EL (cell line): ENCODE data around the gene STAC.
A peak's percentile ranks its signal among the peaks of the same experiment; 100 is the strongest.
"Not testable (repeated sequence)": the region's sequence is repeated elsewhere in the genome, so short reads cannot be mapped to it uniquely, and the experiment has no call there.

Experiments
- DNase-seq: peaks from one replicate; pipeline ENCODE4 v3.0.0-alpha.2; 2016

The STAC gene

DNA sequence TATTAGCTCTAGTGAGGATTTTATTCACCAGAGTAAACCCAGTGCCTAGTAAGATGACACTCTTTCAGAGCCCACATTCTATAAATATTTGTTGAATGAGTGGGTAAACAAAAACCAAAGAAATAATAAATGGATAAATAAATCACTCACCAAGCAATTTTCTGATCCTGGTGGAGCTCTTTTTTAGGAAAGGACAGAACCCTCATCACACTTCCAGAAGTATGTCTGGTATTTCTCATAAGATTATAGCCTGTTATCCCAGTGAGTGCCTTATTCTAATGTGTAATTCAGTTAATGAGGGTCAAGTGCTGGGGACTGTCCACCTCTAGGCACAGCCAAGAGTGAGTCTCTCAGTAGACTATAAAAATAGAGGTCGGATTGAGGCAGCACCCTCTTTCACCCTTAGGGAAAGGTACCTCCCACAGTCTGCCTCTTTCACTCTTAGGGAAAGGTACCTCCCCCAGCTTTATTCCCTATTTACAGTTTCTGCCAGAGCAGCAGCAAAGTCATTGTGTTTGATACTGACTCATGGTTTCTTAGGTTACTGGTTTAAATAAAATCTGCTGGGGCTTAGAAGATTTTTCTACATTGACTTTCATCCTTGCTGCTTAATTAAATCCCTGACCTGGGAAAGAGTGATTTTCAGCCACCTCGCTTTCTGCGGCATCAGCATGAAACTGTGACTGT lies 145.0 kb downstream of the STAC start:
- DNase-seq, result peak; percentile 58

DNA sequence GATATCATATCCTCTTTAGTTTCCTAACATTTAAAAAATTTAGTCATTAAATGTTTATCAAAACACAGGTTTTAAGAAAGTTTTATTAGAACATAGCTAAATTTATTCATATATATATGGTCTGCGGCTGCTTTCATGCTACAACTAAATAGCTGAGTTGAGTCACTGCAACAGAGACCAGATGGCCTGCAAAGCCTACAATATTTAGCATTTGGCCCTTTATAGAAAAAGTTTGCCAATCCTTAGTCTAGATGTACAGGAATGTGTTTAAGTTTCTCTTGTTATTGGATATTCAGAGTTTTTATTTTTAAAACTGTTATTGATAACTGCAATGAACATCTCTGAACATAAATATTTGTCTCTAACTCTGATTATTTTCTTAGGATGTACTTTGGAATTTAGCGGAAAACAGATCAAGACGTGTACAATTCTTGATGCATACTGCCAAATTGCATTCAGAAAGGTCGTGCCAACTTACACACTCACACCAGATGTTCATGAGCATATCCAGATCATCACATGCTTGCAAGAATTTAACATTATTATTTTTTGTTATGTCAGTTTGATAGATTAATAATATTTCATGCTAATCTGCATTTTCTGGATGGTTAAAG lies 157.9 kb downstream of the STAC start:
- no peak for DNase-seq

DNA sequence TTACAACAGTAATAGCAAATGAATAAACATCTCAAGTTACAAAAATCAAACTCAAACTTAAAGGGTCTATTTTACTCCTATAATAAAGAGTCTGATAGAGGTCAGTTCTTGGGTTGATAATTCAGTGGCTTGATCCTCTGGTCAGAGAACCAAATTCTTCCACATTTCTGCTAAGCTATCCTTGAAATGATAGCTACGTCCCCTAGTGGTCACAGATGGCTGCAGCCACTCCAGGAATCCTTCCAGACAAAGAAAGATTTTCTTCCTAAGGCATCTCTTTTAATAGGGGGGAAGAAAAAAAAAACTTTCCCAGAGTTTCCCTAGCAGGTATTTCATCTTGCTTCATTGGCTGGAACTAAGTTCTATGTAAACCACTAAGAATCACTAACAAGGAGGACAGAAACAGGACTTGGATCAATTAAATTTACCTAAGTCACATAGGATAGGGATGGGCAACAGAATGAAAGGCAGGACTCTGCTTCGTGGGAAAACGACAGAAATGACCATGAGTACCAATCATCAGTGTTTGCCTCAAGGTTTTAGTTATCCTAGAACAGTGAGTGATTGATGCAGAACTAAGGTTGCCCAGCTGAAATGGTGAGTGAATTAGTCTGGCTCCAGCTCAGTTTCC lies 160.7 kb downstream of the STAC start:
- peak; percentile 40 for DNase-seq

DNA sequence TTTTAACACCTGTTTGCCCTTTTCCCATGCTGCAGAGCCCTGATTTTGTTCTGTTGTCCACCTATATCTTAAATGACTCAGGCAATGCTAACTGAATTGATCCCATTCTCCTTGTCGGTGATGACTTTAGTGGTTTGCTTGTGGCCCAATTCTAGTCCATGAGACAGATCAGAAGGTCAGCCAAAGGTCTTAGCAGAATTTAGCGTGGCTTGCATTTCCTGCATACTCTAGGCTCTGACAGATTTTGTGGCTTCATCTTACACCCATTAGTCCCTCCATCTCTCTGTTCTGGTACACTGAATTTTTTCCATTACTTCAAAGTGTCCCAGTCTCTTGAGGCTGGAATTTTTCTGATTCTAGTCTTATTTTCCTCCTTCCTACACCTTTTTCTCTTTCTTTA lies 161.9 kb downstream of the STAC start:
- DNase-seq, result peak; percentile 21

DNA sequence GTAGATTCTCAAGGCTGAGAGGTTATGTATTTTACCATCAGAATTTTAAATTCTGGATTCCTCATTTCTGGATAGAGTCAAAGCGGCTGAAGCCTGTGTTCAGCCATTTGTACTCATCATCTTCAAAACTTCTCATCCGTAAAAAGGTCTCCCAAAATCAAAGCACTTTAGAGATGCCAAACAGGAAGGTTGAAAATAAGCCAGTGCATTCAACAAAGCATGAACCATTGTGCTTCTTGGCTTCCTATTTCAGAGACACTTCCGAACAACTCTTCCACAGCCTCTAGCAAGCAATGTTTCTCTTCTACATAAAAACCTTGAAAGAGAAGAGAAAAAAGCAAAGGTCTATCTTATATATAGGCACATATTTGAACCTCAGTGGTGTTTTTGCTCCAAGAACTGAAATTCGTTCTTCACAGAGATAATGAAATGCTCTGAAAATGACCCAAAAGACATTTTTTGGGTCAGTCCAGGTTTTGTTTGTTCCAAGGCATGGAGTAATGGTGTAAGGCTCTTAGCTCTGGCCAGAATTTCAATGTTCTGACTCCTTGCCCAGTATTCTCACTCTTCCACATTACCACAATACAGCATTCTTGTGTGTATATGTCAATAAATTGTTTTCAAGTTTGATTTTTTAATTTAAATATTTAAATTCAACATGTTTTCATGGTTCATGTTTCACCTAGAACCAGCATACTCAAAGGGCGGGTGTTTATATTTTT lies 163.1 kb downstream of the STAC start:
- DNase-seq, result no peak

DNA sequence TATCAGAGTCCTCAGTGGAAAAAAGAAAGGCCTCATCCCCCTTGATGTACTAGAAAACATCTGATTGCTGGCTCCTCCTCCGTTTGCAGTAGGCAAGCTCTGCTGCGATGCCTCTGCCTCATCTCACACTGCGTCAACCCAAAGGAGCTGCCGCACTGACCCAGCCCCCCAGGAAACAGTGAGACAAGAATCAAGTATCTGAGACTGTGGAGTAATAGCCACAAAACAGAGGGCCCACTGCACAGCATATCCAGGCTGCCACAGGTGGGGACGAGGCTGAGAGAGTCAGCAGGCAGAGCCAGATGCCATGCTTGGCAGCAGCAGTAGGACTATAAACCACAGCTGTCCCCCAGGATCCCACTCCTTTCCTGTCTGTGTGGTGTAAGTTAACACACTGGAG lies 165.9 kb downstream of the STAC start:
- no peak for DNase-seq

DNA sequence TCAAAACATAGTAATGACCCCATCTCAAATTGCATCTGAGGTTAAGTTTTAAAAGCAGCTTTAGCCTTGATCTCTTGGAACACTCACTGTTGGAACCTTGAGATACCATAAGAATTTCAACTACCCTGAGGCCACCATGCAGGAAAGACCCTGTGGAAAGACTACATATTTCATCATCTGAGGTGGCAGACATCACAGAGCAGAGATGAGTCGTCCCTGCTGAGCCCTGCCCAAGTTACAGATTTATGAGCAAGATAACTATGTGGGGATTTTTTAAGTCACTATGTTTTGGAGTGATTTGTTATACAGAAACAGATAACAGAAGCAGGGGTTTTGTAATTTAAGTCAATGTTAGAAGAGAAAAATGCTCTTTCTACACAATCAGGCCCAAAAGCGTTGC lies 168.4 kb downstream of the STAC start:
- DNase-seq, result peak; percentile 35

DNA sequence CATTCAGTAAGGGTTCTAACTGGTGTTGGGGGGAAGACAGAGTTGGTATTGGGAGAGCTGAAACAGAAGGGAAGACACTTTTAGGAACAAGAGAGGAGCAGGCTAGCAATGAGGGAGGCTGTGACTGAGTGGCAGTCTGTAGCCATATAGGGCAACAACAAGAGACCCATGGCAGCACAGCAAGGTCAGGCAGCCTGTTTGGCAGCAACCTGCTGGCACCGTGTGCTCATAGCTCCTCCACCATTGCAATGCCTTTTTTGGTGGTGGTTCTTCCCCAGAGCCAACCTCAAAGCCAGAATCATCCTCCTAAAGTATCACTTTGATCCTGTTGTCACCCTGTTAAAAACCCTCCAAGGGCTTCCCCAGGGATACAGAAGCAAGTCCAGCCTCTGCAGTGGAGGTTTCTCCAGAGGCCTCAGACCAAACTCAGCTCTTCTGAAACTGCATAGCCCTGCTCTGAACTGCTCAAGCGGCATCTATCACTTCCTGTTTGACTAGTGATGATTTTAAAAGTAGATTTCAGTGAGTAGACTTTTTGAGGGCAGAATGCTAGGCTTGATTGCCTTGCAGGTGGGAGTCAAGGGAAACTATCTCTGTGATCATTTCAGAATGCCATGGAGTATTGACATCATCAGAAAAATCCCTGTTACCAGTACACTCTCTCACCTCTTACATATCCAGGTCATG lies 176.9 kb downstream of the STAC start:
- no peak for DNase-seq

DNA sequence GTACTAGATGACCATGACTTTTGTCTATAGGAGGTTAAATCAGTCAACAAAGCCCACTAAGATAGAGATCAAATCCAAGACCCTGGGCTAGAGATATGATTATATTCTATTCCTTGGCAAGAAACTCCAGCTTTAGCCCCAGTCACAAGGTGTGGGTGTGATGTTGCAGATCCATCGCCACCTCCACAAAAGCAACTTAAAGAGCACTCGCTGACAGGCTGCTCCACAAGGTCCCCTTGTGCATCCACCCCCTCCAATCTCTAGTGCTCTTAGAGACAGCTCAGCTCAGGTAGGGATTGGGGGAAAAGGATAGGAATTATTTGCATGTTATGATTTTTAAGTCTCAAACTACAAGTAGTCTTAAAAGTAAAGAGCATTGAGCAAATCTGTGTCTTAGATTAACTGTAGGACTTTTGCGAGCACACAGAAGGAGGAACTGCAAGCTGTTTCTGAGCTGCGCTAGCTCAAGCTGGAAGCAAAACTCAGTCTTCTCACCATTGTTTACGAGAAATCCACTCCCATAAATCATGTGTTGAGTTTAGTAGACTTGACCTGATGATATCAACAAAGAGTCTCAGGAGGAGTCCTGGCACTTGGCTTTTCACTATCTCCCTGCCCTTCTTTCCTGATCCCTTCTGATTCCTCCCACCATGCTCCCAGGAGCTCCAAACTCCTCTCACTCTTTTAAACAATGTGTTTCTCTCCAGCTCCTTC lies 177.6 kb downstream of the STAC start:
- DNase-seq, result no peak

DNA sequence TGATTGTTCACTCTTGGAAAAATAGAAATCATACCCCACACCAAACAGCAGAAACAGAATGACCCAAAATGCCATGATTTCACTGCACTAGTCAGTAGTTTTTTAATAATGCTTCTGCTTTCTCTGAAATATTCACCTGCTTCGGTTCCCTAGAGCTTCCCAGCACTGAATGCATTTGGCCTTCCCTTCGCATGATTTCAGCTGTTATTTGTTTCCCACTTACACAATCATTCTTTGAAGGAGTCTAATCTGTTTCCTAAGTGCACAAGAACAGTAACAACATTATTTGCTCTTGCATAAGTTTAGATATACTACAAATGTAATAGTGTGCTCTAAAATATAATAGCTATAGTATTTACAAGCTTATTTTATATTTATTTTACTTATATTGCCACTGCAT lies 178.7 kb downstream of the STAC start:
- no peak for DNase-seq

DNA sequence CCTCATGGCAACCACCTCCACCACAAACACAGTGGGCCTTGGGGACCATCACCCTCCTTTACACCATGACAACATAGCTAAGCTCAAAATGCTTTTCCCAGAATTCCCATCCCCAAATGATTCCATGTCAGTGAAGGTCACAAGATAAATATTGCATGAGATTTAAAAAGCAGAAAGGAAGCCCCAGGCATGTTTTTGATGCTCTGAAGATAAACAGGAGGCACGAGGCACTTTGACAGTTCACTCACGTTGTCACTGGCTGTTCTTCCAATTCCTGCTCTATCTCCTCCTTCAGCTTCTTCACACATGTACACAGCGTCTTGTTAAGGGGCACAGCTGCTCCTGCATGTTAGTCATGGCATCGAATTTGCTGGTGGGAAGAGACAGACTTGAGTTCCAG lies 180.4 kb downstream of the STAC start:
- DNase-seq, result no peak

DNA sequence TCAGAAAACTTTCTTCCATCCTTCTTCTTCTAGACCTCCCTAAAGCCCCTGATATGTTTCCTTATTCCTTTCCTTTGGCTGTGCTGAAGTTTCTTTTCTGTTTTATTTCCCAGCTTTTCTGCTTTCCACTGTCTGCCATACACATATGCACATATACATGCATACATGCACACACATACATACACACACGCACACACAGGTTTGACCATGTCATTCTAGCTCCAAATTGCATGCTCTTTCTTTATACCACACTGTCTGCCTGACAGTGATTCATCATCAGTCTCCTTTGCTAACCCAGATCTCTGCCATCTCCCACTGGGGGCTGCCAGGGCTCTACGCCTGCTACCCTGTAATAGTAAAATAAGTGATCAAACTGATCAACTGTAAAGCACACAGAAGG lies 181.3 kb downstream of the STAC start:
- DNase-seq, result no peak

DNA sequence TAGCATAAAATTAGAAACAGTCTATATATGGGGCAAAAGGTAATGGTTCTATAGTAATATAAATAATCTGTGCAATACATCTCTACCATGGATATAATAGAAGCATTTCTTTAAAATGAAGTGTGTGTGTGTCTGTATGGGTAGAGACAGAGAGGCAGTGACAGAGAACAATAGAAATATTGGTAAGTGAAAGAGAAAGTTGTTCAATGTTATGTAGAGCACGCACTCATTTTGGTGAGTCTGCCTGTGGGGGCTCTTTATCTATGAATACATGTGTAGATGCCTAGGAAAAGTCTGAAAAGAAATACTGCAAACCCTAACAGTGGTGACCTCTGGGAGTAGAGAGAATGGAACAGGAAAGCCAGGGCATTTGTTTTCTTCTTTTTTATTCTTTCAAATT lies 182.6 kb downstream of the STAC start:
- DNase-seq, result no peak

DNA sequence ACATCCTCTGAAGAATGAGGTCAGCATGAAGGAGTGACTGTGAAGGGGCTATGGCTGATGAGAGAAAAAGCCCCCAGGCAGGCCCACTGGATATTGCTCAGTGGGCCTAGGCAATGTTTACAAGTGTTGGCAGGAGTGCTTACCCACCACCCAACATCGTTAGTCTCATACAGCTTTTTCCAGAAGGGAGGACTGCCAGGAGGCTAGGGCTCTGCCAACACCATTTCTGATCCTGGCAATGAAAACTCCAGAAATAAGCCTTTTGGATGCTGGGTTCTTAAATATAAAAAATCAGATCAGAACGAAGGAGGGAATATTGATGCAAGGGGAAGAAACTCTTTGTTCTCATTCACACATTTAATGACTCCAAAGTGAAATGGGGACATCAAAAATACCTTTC lies 194.9 kb downstream of the STAC start:
- DNase-seq, result no peak

DNA sequence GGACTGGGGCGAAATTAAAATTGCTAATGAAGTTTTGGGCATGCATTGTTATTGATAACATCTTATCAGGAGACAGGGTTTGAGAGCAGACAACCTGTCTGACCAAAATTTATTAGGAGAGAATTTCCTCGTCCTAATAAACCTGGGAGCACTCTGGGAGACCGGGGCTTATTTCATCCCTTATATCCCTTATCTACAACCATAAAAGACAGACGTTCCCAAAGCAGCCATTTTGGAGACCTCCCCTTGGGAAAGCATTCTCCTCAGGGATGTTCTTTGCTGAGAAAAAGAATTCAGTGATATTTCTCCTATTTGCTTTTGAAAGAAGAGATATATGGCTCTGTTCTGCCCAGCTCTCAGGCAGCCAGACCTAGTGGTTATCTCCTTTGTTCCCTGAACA lies 198.1 kb downstream of the STAC start:
- DNase-seq, result not testable (repeated sequence)

DNA sequence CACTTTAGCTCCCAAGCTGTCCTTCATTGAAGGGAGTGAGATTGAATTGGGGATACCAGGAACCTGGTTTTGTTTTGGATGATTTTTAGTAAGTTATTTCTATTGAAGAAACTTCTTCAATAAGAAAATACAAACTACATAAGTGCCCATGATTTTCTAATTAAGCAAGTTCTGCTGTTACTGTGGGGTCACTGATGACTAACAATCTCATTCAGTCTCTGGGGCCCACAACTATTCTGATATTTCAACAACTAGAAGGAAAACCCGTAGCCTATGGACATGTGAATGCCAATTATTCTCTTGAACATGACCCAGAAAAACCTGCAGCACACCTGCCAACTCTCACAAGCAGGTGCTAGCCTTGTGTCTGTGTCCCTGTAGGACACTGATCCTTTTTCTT lies 199.4 kb downstream of the STAC start:
- no peak for DNase-seq

DNA sequence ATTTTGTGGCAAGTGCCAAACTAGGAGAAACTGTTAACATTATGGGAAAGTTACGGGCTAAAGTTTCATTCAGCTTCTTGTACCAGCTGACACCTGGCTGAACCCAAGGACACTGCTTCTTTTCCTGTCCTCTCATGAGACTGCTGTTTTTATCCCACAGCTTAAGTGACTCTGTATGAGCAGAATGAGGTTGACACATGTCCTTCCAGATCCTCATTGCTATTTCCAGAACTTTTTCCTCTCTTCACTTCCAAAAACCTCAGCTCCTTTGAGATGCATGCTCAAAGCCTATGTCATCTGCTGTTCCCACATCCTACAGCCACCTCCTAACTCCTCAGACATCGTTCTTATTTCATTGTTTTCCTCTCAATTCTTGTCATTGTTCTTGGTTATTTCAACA lies 200.4 kb downstream of the STAC start:
- DNase-seq, result no peak

DNA sequence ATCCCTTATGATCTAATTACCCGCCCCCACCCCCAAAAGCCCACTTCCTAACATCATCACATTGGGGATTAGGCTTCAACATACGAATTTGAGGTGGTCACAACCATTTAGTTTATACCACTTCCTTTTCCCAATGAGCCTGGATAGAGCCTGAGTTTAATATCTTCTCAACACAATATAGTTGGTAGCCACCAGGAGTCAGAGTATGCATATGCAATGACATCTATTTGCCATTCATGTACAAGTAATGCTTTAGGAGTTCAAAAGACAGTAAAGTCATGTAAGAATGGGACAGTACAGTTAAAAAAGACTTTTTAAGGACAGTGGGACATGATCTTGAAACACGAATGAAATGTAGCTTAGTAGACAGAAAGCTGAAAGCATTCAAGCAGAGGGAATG lies 211.7 kb downstream of the STAC start:
- DNase-seq, result peak; percentile 25

DNA sequence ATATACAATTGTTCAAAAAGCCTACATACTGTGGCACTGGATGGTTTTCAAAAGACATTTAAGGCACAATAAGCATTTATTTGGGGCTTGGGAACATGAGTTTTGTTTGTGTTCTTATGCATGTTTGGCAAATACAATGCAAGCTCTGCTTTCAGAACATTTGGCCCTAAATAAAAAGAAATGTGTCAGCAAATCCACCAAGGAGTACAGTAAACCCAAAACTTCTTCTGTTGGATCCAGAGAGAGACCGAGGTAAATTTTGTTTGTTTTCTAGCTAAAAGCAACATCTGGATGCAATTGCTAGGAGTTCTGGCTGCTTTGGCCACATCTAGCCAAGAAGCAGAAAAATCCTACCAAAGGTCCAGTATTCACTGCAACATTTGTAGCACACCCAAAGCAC lies 215.2 kb downstream of the STAC start:
- no peak for DNase-seq

DNA sequence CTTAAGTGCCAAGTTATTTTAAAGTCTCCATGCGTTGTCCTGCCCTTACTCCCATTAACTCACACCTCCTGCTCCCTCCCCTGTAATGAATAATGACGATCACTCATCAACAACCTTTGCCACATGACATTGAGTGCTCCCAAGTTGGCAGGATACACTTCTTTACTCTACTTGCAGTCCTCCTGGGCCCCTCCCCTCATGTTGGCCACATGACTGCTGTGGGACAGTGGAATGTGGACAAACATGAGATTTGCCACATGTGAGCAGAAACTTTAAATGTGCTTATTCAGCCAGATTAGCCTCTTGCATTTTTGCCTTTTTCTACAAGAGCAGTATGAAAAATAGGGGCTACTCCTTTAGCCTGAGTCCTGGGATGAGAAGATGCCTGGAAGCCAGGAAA lies 216.1 kb downstream of the STAC start:
- DNase-seq, result no peak

DNA sequence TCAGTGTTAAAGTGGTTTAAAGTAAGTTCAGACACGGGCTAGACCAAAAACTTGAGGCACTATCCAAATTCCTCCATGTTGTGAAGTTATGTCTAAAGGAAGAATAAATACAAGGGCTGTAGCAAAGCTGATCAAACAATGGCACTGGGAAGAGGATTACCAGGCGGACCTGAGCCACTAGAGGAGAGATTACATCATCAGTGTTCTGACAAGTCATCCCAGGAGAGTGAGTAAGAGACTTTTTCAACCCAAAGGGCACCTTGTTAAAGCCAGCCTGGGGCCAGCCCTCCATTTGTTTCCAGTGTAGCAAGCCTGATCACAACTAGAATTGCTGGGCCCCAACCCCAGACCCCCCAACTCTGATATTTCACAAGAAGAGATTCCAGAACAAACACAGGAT lies 217.1 kb downstream of the STAC start:
- DNase-seq, result peak; percentile 53
